Esophagus squamous epithelium (tissue), 4 donors: Measurements from ENCODE around the gene KLHDC10.
"Not testable (repeated sequence)": the region's sequence is repeated elsewhere in the genome, so short reads cannot be mapped to it uniquely, and the experiment has no call there.

Source experiments
- CTCF ChIP-seq, 6 experiments: fragments of 450-650 bp in 4 of 6; fragments of 200-600 bp in 2 of 6; sonication (generic) in 2 of 6; IDR thresholded peaks; one replicate each; pipeline ENCODE4 v1.5.1; 2016 to 2019; ENCODE audit warnings: antibody characterized with exemption in 6 of 6, mild to moderate bottlenecking in 4 of 6, moderate library complexity in 4 of 6
- POLR2A ChIP-seq, 4 donors: fragments of 450-650 bp; IDR thresholded peaks; one replicate each; pipeline ENCODE4 v1.6.1; 2017; ENCODE audit warnings: antibody characterized with exemption in 4 of 4, mild to moderate bottlenecking in 4 of 4, moderate library complexity in 3 of 4

- not testable (repeated sequence) for TF ChIP-seq CTCF, POLR2A (IDR thresholded peaks at IDR 0.05)
These were observed 114.0 kb downstream of the KLHDC10 start for GRCh38 chr7:130184349-130184748.
